NB4 (cell line): ENCODE data around the gene CDHR5.

Experiments used
- CTCF ChIP-seq: IDR thresholded peaks from one replicate; pipeline ENCODE4 v1.5.1; 2012; ENCODE audit warnings: low read depth, low read length
- MAX ChIP-seq: IDR thresholded peaks from 2 replicates; pipeline ENCODE4 v1.6.1; 2011; ENCODE audit warnings: low read depth, low read length
- MYC ChIP-seq: IDR thresholded peaks from 2 replicates; pipeline ENCODE4 v1.6.1; 2011; ENCODE audit warnings: low read depth, low read length
- POLR2A ChIP-seq: IDR thresholded peaks from 2 replicates; pipeline ENCODE4 v1.6.1; 2011; ENCODE audit warnings: mild to moderate bottlenecking; ENCODE audit not compliant: insufficient read length; ENCODE audit errors: extremely low read depth

DNA sequence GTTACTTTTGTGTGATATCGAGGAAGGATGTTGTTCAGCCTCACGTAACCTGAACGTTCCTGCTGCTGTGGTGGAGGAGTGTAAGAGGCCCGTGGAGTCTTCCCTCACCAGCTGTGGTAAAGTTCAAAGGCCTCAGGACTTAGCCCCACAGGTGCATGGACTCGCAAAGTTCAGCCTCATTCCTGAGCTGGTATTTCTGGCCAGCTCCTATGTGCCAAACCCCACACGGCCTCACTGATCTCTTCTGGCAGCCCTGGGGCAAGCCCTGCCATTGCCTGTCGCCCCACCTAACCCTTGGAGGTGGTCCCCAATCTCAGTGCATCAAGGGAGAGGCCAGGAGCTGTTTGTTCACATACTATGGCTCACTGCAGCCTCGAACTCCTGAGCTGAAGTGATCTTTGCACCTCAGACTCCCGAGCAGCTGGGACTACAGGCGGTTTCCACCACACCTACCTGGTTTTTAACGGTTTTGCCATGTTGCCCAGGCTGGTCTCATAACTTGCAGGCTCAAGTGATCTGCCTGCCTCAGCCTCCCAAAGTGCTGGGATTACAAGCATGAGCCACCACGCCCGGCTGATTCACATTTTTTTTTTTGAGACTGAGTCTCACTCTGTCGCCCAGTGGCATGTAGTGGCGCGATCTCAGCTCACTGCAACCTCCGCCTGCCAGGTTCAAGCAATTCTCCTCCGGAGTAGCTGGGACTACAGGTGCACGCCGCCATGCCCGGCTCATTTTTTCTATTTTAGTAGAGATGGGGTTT is 46.3 kb downstream of the CDHR5 start:
- TF ChIP-seq POLR2A = no peak
- TF ChIP-seq CTCF = no peak
- no peak for TF ChIP-seq MYC
- TF ChIP-seq MAX = no peak
